GM19455 (cell line): ENCODE data around the gene PPP6R2.
"Not testable (repeated sequence)": the region's sequence is repeated elsewhere in the genome, so short reads cannot be mapped to it uniquely, and the experiment has no call there.

Experiments
- ATAC-seq: cut with Tn5 transposase; IDR thresholded peaks from one replicate; pipeline ENCODE4 v1.9.1; 2021; ENCODE audit not compliant: unreplicated experiment

The PPP6R2 gene

DNA sequence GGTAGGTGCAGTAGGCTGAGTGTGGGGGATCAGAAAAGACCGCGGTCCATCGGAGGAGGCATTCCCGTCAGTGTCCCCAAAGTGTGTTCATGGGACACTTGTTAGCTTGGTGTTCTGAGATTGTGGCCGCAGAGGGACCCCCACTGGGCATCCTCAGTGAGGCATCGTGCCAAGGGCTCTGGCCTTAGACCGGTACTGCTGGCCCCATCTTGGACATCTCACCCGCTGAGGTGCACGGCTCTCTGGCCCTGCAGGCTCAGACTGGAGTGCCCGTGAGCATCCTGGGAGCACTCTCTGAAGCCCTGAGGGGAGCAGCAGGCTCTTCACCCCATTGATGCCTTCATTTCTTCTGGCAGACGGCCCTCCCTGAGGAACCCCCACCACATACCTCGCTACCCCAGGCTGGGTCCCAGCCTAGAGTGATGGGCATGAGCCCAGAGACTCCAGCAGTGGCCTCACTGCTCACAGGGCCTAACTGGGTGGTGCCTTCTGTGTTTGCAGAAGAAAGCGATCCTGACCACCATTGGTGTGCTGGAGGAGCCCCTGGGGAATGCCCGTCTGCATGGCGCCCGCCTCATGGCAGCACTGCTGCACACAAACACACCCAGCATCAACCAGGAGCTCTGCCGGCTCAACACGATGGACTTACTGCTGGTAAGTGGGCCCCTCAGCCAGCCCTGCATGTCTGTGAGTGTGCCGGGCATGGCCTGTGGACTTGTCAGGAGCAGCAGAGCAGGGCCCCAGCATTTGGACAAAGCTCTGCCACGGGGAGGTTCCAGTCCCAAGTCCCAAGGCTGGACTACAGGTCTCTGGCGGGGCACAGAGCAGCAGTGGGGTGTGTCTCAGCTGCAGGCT lies 80.1 kb downstream of the PPP6R2 start:
- ATAC-seq: no peak

DNA sequence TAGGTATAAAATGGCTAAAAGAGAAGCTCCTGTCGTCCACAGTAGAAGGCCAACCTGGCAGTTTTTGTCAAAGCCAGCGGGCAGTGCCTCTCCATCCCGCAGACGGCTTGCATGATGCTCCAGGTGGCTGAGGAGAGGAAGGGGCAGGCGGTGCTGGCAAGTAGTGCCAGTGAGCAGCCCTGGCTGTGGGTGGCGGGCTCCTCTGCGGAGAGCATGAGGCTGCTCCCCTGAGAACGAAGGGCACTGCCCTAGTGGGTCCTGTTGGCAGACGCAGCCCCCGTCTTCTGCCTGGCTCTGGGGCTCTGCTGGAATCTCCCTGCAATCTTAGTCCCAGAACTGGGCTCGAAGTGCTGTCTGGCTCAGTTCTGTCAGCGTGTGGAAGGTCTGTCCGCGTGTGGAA lies 80.8 kb downstream of the PPP6R2 start:
- ATAC-seq: no peak

DNA sequence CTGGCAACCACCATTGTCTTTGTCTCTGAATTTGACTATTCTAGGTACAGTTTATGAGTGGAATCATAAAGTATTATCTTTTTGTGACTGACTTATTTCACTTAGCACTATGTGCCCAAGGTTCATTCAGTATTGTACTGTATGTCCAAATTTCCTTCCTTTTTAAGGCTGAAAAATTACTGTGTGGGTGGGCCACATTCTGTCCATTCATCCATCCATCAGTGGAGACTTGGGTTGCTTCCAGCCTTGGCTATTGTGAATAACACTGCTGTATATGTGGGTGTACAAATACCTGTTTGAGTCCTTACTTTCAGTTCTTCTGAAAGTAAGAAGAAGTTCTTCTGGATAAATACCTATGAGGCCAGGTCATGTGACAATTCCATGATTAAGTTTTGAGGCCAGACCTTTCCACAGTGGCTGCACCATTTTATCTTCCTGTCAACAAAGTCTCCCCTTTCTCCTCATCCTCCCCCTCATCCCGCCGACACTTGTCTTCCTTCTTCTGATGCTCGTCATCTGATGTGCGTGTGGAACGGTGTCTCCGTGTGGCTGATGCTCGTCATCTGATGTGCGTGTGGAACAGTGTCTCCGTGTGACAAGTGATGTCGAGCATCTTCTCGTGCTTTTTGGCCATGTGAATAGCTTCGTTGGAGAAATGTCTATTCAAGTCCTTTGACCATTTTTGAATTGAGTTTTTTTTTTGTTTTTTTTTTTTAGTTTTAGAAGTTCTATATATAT lies 82.2 kb downstream of the PPP6R2 start:
- ATAC-seq: no peak

DNA sequence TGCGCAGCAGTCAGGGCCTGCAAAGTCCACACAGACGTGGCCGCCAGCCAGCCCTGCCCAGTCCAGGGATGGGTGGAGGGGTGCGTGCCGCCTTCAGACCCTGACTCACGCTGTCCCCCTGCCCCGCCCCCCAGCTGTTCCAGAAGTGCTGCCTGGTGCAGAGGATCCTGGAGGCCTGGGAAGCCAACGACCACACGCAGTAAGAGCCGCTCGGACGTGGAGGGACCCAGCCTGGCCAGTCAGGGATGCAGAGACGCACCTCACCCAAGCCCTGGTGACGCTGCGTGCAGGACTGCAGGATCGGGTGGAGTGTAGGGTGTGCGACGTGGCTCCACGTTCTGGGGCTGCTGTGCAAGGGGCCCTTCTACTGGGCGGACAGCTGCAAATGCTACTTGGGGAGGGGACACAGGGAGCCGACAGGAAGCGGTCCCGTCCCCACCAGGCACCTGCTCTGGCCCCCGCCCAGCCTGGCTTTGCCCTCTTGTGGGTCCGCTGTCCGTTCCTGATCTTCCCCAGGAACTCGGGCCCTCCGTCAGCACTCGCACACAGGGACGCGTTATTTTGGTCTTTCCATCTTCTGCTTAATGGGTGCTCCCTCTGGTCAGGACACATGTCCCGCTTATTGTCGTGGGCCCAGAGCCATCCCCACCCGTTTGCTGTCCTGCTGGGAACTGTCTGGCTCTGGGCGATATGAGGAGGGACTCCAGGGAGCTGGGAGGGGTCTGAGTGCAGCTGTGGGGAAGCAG lies 89.2 kb downstream of the PPP6R2 start:
- no peak for ATAC-seq

DNA sequence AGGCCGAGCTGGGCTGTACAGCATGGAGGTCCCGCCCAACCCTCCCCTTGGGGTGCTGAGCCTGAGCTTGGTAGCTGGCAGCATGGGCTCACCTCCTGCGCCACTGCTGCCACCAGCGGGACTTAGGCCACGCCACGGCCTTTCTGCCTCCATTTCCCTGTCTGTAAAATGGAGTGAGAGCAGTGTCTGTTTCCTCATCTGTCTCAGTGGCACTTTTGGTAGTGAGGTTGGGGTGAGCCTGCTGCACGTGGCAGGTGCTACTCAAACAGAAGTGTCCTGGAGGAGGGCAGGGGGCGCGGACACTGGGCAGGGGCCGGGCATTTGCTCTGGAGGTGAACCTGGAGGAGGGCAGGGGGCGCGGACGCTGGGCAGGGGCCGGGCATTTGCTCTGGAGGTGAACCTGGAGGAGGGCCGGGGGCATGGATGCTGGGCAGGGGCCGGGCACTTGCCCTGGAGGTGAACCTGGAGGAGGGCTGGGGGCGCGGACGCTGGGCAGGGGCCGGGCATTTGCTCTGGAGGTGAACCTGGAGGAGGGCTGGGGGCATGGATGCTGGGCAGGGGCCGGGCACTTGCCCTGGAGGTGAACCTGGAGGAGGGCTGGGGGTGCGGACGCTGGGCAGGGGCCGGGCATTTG lies 89.9 kb downstream of the PPP6R2 start:
- ATAC-seq: not testable (repeated sequence)

DNA sequence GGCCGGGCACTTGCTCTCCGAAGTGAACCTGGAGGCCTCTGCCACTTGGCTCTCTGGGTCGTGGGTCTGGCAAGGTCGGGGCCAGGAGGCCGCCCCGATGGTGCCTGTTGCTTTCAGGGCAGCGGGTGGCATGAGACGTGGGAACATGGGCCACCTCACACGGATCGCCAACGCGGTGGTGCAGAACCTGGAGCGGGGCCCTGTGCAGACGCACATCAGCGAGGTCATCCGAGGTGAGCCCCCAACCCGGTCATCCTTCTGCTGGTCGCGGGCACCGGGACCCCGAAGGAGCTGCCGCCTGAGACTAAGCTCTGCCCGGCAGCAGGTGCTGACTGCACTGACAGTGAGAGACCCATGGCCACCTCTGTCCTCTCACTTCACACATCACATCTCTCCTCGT lies 91.7 kb downstream of the PPP6R2 start:
- no peak for ATAC-seq

DNA sequence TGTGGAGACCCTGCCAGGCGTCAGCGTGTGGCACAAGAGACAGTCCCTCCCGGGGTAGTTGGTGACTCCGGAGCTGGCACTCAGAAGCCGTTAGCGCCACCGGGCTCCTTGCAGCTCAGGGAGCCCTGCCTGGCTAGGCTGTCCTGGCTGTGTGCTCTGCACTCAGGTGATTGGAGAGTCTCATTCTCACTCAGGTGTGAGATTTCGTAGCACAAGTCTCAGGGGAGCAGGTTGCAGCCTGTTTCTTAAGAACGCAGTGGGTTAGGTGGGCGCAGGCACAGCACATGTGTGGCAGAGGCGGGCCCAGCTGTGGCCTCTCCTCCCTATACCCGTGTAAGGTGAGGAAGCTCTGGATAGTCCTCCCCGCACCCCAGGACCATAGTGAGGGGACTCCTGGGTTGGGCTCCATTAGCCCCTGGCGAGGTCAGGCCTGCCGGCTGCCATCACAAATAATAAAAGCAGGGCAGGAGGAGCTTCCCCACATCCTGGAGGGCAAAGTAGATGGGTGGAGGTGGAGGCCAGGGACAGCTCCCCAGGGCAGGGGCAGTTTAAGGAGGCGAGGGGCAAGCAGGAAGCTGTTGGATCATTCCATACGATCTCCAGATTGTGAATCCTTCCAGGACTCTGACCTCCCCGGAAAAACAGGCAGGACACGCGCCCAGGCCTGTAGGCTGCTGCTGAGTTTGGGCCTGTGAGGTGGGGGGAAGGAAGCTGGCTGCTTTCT lies 92.3 kb downstream of the PPP6R2 start:
- no peak for ATAC-seq

DNA sequence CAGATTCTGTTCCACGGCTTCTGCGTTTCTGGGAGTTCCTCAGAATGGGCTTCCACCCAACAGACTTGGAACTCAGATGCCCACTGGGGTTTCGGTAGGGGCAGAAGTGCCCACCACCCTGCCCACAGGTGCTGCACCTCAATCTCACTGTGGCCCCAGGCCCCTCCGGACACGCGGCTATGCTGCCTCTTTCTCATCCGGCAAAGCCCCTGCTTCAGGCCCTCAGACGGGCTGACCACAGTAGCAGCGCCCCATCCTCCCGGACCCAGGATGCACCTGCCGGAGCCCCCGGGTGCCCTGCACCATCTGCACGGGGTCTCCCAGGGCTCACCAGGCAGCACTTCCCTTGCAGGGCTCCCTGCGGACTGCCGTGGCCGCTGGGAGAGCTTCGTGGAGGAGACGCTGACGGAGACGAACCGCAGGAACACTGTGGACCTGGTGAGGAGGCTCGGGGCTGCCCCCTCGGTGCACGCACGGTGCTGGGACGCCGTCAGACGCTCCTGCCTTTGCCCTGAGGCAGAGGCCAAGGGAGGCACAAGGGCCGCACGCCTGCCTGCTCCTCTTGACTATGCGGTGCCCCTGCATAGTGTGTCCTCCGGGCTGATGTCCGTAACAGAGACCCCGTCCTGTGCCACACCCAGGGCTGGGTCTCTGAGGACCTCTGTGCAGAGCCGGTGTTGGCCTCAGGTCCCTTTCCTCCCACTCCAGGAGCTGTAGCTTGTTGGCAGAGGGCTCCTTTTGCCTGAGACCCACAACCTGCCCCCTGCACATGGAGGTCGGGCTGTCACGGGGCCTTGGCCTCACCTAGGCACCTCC lies 93.1 kb downstream of the PPP6R2 start:
- ATAC-seq: no peak

DNA sequence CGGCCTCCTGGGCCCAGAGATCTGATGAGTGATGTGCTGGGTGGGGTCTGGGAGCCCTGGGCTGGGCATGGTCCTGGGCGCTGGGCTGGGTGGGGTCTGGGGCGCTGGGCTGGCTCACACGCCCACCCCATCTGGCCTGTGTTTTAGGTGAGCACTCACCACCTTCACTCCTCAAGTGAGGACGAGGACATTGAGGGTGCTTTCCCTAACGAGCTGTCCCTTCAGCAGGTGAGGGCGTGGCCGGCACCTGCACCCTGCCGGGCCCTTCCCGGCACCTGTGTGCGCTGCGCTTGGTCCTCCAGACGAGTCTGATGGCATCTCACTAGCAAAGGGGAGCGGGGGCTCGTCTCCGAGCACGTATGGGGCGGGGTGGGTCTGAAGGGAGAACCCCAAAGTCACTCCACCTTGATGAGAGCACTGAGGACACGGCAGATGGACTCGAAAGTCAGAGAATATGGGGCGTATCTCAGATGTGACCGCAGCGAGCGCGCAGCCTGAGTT lies 93.8 kb downstream of the PPP6R2 start:
- no peak for ATAC-seq

DNA sequence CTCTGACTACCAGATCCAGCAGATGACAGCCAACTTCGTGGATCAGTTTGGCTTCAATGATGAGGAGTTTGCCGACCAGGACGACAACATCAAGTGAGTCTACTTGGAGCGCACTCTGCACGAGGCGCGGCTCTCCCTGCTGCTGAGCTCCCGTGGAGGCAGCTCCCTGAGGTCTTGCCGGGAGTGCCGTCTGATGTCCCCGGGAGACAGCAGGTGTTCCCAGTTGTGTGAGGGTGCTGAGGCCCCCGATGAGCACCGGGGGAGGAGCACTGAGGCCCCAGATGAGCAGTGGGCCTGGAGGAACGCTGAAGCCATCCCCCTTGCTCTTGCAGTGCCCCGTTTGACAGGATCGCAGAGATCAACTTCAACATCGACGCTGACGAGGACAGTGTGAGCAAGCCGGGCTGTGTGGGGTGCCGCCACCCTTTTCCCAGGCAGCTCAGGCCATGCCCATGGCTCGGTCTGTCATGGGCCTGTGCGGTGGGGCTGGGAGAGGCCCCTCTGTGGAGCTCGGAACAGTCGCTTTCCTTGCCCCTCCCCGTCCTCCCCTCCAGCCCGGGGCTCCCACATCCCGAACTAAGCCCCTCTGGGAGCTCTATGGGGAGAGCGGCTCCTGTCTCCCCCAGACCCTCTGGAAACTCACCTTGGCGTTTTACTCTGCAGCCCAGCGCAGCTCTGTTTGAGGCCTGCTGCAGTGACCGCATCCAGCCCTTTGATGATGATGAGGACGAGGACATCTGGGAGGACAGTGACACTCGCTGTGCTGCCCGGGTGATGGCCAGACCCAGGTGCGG lies 94.6 kb downstream of the PPP6R2 start:
- ATAC-seq: no peak

DNA sequence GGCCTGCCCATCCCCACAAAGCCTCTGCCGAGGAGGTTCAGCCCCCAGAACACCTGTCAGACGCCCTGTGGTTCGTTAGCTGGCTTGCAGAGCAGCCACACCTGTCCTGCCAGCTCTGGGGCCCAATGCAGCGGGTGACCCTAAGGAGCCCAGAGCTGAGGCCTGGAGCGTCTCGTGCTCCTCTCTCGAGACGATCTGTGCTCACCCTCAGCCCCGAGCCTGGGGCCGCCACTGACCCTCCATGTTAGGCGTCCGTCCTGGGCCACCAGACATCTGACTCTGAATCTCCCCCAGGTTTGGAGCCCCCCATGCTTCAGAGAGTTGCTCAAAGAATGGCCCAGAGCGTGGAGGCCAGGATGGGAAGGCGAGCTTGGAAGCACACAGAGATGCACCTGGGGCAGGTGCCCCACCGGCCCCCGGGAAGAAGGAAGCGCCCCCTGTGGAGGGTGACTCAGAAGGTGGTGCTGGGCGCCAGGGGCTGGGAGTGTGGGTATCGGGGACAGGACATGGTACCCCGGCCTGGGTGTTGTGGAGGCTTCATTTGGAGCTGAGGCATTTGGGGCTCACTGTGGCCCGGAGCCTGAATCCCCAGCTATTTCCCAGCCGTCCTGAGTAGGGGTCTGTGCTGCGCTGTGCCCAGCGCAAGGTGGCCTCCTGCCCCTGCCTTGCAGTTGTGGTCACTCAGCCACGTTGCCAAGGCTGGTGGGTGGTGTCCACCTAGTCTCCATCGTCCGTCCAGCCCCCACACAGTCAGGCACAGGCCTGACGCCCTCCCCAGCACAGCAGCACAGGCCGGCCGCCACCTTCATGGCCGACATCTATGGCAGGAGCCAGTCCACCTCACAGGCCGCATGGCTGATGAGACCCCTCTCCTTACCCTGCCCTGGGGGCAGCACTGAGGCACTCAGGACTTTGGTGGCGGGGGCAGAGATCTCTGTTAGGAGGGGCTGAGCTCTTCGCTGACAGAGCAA lies 95.5 kb downstream of the PPP6R2 start:
- ATAC-seq: no peak

DNA sequence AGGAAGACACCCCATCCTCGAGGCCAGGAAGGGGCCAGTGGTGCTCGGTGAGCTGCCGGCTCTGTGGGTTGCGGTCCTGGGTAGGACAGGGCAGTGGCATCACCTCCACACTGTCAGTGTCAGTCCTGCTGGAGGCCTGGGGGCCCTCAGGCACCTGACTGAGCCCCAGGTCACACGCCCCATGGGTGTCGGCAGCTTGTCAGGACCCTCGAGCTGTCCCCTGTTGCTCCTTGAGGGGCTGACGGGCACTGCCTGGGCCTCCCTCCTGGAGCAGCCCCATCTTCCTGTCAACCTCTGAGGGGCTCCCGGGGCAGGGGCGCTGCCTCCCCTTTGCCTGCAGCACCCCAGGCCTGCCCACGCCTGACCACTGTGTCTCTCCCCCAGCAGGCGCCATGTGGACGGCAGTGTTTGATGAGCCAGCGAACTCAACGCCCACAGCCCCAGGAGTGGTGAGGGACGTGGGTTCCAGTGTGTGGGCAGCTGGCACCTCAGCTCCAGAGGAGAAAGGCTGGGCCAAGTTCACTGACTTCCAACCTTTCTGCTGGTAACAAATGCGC lies 96.3 kb downstream of the PPP6R2 start:
- ATAC-seq: no peak

DNA sequence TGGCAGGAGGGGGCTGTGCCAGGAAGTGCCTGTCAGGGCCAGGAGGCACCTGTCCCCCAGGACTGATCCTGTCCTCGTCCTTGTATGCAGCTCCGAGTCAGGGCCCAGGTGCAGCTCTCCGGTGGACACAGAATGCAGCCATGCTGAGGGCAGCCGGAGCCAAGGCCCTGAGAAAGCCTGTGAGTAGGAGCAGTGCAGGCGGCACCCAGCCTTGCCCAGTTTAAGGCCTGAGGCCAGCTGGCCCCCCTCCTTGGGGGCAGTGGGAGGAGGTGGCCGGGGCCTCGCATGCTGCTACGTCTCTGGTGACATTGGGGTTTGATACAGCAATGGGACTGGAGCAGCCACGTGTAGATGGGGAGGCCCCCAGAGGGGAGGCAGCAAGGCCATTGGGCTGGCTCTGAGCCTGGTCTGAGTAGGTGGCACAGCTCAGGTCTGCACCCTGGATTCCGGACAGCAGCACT lies 96.8 kb downstream of the PPP6R2 start:
- ATAC-seq: no peak

DNA sequence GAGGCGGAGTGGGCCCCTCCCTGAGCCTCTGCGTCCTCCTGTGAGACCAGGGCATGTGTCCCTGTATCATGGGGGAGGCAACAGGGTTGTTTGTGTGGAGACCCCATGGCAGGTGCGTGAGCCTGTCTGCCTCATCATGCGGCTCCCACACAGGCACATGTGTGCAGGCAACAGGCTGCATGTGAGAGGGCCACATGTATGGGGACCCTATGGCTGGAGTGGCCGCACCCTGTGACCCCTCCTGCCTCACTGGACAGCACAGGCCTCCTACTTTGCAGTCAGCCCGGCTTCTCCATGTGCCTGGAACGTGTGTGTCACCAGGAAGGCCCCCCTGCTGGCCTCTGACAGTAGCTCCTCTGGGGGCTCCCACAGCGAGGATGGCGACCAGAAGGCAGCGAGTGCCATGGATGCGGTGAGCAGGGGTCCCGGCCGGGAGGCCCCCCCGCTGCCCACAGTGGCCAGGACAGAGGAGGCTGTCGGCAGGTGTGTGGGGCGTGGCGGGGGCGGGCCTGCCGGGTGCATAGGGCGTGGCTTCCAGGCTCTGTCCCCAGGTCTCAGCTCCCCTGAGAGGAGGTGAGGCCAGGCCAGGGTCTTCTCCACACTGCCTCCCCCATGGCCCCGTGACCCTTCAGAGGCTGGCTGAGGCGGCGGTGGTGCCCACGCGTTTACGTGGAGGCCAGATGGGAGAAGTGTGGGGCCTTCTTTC lies 97.6 kb downstream of the PPP6R2 start:
- no peak for ATAC-seq

DNA sequence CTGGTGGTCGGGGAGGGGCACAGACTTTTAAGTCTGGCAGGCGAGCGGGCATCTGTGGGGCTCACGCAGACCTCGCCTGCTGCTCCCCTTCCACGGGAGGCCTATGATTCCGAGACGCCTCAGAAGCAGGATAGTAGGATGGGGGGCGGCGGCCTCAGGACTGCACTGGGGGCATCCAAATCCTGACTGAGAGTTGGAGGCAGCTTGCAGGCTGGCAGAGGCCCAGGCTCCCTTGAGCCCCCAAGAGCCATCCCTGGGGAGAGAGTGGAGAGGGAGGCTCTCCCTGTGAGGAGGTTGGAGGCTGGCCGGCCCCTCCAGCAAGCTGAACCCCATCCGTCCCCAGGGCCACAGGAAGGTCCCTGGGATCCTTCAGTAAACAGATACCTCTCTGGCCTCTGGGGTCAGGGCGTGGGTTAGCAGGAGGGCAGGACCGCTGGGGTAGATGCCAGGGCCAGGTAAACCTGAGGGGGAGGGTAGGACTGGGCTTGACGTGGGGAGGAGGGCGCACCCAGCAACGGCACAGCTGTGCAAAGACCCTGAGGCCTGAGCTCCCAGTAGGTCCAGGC lies 98.4 kb downstream of the PPP6R2 start:
- no peak for ATAC-seq

DNA sequence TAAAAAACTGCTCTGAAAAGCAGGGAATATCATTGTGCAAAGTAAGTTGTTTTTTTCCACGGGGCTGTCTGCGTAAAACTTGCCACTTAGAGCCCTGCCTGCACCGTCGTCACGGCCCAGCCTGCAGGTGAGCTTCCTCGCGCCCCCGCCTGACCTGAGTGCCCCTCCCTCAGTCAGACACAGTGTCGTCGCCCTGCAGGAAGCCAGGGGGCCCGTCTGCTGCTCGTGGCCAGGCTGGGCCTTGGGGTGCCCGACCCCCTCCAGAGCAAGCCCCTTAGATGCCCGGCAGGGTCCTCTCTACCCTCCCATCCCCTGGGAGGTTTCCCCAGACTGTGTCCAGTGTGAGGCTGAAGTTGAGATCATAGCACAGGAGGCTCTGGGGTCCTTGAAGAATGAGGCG lies 100.1 kb downstream of the PPP6R2 start:
- no peak for ATAC-seq
